ENCODE results near the gene RIGI.
A peak's percentile ranks its signal among the peaks of the same experiment; 100 is the strongest.
"Not testable (repeated sequence)": the region's sequence is repeated elsewhere in the genome, so short reads cannot be mapped to it uniquely, and the experiment has no call there.

The RIGI gene

DNA sequence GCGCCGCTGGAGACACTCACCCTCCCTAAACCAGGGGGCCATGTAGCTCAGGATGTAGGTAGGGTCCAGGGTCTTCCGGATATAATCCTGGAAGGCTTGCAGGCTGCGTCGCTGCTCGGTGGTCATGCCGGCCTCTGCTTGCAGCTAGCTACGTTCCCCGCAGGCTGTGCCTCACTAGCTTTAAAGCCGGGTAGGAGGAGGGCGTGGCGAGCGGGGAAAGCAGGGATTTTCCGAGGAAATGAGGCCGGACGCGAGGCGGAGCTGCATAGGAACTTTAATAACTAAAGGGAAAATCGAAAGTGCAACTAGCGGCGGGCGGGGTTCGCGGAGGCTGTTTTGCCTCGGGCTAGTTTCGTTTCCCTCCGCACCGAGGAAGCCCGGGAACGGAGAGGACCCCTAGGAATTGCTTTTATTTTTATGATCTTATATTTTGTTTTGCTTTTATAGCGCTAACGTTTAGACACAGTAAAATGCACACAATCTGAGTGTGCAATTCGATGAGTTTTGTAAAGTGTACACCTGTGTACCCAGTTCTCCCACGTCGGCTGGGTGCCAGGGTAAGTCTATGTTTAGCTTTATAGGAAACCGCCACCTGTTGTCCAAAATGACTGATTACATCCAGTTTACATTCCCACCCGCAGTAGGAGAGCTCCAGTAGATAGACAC is at the start of gene RIGI:
TSS of gene RIGI (minus strand) at position 156 of the 666 bp plus-strand sequence. CDS start at position 126, 30 bp downstream.
- DNase-seq = peak; percentile 96

DNA sequence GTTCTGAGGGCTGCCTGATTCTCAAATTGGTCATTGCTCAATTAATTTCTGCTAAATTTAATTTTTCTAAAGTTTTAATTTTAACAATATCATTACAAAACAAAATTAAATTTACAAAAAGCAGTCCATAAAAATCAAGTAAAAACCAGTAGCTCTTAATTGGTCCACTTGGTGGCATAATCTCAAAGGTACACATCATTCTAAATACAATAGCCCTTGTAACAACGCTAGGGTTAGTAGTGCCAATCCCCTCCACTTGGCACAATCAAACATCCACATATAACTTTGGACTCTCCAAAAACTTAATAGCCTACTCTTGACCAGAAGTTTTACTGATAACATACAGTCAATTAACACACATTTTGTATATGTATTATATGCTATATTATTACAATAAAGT is 48.9 kb upstream of the RIGI start:
- DNase-seq = no peak

DNA sequence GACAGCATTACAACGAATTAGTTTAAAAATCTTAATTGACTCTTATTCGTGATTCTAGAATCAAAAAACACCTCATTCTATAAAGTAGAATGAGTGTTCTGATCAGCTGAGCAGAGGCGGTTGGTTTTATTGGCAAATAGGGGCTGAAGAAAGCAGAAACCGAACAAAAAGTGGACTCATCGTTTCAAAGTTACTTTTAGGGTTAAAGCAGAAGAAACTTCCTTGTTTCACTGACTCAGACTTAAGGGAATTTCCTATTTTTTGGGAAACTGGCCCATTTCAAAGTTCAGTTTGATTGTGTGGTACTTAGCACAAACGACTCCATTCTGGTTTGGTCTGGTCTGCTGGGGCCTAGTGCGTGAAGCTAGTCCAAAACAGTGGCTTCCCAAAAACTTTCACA is 47.8 kb upstream of the RIGI start:
- no peak for DNase-seq

DNA sequence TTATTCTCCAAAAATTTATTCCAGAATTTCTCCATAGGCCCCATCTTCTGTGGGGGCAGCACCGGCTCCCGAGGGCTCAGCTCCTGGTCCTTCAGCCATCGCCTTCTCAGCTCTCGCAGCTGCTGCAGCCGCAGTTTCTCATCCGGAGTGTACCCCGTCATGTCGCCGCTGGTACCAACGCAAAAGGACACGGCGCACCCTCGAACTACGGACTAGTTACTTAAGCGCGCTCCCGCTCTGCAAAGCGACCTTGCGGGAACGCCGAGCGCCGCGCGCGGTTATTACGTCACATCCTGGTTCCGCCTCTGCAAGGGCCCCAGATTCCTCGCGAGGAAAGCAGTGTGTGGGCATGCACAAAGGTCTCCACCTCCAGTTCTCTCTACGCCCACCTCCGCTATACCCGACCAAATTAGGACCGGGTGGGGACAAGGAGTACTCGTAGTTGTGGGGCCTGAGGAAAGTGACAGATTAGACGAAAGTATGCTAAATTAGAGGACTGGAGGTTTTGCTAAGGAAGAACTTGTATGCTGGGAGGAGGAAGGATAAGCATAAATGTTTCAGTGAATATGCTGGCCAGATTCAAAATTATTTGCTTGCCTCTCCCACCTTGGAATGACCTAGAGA is 47.0 kb upstream of the RIGI start, which contains the start of gene NDUFB6:
TSS of gene NDUFB6 (minus strand) at position 260 of the 624 bp plus-strand sequence. CDS start at position 161, 99 bp downstream.
- DNase-seq = peak; percentile 76

DNA sequence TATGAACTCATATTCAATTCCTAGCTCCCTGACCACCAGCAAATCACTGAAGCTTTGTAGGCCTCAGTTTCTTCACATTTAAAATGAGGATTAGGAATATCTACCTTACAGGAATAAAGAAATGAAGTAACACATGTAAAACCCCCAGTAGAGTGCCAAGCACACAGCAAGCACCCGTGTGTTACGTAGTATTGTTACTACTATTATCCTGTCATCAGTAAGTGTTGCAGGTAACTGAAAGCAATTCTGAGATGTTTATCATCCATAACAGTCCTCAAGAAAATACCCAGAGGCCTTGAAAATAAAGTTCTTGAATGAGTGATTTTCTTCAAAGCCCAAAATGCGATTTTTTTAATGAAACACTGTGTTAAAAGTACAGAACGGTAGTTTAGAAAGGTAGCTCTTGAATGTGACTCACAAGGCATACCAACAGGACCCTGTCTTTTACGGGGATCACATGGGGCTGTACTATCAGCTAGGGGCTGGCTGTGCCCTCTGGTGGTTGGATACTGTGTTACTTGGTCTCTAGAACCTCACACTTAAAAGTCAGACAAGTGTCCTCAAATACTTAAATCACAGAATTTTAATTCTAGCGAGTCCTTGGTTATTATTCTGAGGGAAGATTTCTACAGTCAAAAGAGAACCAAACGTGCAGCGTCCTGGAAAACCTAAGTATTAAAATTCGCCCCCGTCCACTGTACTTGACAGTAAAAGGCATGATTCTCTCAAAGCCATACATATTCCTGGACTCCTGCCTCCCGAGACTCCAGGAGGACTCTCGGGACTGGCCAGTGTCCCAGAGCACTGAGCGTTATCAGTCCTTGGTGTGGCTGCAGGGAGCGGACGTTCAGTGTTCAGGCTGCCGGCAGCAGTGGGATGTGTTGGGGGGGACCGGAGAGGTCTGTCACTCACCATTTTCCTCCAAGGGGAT is 46.2 kb upstream of the RIGI start:
- peak; percentile 55 for DNase-seq

DNA sequence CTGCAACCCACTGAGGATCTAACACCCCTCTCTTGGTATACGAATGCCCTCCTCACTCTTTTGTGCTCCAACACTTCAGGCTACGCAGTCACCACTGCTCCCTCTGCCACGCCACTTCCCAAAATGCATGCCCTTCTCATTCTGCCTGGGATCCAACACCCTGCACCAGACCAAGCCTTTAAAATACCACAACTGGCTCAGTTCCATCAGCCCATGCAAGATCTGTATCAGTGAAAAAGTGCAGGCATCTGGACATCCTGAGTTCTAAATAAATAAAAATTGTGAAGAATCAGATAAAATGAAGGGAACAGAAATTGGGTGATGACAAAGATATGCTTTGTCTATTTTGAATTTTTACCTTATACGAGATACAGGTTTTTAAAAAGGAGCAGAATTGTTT is 44.3 kb upstream of the RIGI start:
- DNase-seq = no peak

DNA sequence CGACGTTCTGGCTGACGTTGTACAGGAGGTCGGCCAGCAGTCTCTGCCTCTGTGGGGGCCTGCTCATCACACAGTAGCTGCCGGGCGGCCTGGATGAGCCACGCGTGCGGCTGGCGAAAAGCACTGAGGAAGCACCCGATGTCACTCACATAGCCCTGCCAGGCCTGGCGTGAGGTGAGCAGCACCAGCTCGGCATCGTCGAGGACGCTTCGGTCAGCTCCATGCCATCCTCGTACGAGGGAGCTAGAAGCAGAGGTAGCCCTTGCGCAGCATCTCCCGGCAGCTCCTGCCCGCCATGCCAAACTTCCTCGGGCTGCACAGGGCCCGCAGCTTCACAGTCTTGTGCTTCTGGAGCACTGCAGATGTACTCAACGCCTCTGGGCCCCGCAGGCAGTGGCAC is 40.8 kb upstream of the RIGI start:
- no peak for DNase-seq

DNA sequence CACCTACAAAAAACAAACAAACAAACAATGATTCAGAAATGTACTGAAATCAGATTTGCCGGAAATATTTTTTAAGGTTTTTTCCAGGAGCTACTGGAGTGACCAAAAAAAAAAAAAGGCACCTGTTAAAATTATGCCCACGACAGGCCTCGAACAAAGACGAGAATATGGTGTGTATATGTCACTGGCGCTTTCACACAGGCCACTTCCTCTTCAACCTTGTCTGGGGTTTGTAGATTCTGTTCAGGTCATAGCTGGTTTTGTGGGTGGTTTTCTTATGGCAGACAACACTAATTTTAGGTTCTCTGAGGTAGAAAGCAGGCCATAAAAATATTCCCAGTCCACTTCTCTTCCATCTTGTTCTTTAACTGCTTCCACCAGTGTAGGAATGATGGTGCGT is 40.0 kb upstream of the RIGI start:
- no peak for DNase-seq

DNA sequence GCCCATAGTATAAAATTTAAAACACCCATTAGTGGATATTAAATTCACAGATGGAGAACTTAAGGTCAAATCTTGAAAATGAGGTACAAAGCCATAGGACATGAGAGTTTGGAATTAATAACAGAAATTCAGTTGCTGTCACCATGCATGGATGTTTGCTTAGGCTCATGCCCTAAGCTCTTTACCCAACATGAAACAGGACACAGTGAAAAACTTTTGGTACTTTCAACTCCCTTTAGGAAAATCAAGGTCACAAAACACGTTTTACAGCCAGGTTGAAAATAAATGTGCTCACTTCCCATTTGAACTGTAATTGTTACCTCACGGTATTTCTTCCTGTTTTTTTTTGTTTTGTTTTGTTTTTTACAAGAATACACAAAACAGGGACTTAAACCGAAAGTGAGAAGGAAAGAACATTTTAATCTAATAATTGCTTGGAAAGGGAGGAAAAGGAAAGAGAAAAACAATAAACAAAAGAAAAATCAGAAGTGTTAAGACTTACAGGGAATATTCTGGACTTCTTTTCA is 32.5 kb upstream of the RIGI start:
- no peak for DNase-seq

DNA sequence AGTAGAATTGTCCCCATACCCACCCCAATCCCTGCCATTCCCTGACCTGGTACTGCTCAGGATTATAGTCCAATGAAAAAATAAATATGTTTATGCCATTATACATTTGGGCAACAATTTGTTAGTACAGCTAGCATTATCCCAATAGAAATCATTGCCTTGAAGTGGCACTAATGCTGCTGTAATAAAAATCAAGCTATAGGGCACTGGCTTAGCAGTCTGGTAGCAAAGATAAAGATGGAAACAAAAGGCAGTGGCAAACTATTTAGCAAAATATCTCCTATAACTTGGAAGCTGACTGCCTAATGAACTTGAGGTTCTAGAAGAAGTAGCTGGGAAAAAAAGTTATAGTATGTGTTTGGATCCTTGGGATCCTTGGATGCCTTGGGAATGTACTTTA is 28.6 kb upstream of the RIGI start:
- DNase-seq = no peak

DNA sequence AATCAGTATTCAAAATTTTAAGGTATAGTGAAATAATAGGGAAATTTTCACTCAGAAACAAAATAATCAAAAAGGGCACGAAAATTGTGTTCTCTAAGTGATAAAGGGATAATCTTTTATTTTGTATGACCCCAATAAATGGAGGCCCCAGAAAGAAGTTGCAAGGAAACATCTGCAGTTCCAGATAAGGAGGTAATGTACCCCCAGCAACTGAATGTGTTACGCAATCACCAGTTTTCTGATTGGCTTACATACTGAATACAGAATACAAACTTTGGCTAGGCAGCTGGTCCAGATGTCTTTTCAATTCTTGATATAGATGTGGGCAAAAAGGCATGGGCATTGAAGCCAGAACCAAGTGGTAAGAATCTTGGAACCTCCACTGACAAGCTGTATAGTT is 28.1 kb upstream of the RIGI start:
- no peak for DNase-seq

DNA sequence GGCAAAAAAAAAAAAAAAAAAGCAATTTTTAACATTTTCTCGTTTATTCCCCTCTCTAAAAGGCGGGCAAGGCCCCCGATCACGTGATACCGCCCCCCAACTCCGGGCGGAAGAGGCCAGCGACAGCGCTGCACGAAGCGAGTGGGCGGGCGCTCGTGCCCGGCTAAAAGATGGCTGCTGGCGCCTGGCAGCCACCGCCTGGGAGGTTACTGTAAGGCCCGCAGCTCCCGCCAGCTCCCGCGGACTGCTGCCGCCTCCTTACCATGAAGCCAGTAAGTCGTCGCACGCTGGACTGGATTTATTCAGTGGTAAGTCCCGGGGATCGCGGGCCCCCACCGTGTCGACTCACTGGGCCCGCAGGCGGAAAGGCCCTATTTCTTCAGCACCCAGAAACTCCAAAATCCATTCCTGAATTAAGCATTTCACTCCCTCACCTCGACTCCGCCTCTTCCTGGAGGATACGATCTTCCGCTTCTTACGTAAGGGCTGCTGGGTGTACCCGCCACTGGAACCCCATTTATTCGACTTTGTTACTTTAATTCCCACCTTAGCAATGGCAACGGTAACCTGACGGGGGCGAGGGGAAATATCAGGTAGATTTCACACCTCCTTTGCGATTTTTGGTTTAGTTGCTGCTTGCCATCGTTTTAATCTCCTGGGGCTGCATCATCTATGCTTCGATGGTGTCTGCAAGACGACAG is 26.3 kb upstream of the RIGI start, which contains the start of the genes SMIM27 and TOPORS:
TSS of gene SMIM27 (plus strand) at position 156 of the 701 bp plus-strand sequence. CDS start at position 264, 108 bp downstream.
TSS of gene TOPORS (minus strand) at position 415 of the 701 bp plus-strand sequence. CDS start at position 265, 150 bp downstream.
- peak; percentile 80 for DNase-seq

DNA sequence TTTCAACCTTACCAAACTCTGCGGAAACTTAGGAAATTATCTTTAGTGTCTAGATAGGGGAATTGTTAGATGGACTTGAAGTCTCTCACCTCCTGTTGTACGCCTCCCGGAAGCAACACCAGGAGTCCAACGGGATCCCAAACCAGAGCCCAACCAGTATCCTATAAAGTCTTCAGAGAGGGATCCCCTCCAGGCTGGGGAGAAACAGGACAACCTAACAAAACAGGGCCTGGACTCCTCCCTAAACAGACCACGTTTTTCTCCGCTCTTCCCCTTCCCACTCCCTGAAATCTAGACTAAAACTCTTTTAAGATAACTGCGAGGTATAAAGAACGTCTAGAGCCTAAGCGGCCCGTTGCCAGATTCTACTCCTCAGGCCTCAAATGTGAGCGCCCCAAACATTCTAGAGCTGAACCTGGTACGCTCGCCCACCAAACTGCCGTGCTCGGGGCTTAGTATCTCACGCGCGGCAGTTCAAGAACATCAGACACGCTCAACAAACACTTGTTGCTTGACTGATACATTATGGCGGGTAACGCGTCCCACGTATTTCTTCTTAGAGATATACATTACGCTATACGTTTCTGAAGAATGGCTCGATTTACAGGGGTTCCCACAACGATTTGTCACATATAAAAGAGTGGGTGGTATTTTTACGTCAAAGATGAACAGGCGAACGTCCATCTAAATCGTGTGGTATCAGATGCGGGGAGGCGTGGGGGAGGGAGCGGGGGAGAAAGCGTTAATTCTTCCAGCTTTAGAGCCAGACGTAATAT is 25.5 kb upstream of the RIGI start:
- peak; percentile 74 for DNase-seq

DNA sequence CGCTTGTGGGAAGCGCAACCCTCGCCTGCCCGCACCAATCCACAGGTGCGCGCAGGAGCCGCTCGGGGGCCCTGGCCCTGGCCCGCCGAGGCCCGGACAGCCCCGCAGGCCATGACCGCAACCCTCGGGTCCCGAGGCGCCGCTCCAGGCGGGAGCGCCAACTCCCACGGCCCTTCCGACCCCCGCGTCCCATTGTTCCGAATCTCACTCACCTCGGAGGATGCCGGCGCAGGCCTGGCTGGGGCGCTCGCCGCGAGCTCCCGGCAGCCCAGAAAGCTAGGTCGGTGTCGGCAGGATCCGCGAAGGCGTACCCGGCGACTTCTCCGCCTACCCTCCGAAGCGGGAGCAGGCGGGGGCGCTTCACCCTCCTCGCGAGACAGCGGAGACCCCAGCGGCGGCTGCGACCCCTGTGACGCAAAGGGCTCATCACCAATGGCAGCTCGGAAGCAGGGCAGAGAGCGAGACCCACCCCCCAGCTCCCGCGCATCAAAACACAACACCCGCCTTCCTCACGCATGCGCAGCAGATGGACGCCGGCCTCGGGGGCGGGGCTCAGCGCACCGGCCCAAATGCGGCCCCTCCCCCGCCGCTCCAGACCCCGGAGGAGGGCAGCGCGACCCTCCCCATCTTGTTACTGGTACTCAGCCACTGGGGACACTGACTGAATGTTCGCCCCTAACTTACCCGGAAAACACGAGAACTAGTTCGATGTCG is 24.7 kb upstream of the RIGI start:
- DNase-seq = peak; percentile 83

DNA sequence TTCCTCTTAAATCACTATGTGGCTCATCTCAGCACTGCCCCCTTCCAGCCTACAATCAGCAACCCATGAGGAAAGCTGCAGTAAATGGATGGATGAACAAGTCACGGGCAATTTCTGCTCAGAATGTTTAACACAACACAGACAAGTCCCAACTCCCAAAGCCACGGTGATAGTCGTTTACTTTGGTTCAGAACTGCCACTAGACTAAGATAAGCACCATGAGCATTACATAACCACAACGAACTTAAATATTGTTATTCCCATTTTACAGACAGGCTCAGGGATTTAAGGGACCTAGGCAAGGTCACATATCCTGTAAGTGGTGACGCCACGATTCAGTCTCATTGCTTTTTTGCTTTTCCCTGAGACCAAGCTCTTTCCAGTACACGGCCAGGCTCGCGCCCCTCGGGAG is 24.2 kb upstream of the RIGI start:
- DNase-seq = no peak

DNA sequence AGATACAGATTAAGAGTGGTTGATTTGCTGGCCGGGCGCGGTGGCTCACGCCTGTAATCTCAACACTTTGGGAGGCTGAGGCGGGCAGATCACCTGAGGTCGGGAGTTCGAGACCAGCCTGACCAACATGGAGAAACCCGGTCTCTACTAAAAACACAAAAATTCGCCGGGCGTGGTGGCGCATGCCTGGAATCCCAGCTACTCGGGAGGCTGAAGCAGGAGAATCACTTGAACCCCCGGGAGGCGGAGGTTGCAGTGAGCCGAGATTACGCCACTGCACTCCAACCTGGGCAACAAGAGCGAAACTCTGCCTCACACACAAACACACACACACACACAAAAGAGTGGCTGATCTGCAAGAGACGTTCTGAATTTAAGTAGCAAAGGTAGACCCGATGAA is 22.2 kb upstream of the RIGI start:
- DNase-seq = not testable (repeated sequence)

DNA sequence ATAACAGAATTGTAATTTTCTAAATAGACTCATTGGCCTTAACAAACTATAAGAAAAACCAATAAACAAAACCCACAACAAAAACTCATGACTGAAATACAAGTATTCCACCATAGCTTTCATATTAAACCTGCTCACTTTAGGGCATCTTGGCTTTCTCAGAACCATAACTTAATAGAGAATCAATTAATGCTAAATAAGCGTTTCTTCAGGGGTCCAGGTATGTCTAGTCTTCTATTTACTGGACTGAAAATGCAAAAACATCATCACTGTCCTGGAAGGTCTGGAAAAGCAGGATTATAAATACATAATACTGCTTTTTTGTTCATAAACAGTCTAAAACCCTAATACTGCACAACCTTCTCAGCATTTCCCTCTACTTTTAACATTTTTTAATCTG is 19.9 kb upstream of the RIGI start:
- no peak for DNase-seq

DNA sequence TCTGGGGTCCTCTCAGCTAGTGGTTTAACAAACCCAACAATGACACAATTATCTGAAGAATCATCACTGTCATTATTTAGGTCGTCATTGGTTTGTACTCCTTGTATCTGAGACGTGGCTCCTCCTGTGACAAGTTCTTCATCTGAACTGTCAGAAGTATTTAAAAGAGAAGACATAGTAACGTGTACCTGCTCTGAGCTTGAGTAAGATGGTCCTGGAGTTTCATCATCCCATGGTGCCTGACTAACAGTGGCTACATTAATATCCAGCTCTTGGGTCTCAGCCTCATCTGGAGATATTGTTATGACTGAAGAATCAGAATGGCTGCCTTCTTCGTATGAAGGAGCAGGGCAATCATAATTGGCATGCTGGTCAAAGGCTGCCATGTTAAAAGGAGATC is 17.1 kb upstream of the RIGI start:
- DNase-seq = no peak

DNA sequence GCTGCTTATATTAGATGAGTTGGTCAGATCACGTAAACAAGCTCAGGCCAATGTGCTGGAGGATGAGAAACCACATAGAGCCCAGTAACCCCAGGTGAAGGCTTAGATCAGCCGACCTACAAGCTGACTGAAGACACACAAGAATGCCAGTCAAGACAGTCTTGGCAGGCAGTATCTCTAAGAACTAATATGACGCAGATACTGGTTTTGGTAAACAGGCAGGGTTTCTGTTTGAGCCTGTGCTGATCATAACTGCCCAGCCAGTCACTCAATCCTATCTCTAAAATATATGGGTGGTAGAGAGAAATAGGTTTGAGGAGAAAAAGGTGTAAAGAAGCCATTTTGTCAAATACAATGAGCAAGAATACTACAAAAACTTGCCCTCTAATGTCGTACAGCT is 7.8 kb upstream of the RIGI start:
- no peak for DNase-seq

DNA sequence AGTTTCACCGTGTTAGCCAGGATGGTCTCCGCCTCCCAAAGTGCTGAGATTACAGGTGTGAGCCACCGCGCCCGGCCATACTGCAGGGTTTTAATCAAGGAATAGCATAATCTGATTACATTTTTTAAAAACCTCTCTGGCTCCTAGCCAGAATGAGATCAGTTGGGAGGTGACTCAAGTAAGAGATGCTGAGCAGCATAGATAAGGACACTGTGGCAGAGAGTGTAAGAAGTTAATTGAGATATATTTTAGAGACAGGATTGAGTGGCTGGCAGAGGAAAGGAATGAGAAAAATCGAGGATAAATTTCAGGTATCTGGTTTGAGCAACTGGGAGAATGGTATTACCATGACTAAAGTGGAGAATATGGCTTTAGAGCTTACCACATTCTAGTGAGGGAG is 7.3 kb upstream of the RIGI start:
- no peak for DNase-seq

DNA sequence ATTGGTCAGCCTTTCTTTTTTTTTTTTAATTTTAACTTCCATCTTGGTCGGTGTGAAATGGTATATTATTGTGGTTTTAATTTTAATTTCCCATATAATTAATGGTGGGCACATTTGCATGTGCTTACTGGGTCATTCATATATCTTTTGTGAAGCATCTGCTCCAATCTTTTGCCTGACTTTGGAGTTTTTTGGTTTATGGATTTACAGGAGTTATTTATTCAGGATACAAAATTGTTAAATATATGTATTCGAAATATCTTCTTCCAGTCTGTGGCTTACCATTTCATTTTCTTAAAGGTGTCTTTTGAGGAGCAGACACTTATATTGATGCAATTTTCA is 682 bp upstream of the RIGI start:
- no peak for DNase-seq

Data from NCI-H2029 treated with DMSO at 0.1 percent for 48 hours (cell line).